T follicular helper cell (primary cell): ENCODE results near the gene ETFRF1.

ENCODE experiments used
- DNase-seq: peaks from one replicate; pipeline ENCODE4 v3.0.0-alpha.2; 2020; ENCODE audit warnings: low read depth

The ETFRF1 gene

DNA sequence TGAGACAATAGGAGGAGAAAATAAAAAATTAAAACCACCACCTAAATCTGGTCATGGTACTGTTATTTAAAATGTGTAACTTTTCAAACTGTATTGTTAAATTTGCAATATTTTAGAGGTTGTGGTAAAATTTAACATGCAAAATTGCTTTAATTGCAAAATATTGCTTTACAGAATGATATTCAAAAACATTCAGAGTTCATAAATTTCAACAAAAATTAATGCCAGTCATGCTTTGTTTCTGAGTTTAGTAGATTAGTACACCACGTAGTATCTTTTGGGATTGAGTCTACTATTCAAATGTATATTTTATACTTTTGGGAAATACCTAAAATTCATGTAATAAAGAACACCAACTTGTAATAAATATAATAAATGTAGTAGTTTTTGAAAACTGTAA lies 18.3 kb downstream of the ETFRF1 start:
- no peak for DNase-seq

DNA sequence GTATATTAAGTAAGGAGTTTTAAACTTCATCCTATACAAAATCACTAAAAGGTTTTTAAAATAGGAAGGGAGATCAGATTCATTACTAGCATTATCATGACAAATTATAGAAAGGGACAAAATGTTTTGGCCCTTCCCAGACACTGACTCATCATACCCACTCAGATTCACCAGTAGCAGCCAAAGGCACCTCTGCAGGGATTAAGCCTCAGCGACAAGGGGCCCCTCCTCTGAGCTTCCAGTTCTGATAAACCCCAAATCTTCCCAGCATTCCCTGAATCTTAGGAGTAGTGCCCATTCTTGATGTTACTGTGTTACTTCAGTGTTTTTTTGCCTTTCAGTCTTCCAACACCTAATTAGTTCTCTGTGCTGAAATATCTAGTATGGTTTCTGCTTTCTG lies 41.2 kb downstream of the ETFRF1 start:
- no peak for DNase-seq

DNA sequence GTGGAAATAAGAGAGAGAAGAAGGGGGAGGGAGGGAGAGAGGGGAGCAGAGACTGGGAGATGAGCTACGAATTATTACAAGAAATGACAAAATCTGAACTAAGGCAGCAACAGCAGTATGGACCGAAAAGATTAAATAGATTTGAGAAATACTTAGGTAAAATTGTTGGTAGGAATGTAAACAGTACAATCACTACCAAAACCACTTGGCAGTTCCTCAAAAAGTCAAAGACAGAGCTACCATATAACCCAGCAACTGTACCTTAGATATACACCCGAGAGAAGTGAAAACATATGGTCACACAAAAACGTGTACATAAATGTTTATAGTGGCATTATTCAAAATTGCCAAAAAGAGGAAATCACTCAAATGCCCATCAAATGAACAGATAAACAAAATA lies 41.6 kb downstream of the ETFRF1 start:
- DNase-seq = no peak

DNA sequence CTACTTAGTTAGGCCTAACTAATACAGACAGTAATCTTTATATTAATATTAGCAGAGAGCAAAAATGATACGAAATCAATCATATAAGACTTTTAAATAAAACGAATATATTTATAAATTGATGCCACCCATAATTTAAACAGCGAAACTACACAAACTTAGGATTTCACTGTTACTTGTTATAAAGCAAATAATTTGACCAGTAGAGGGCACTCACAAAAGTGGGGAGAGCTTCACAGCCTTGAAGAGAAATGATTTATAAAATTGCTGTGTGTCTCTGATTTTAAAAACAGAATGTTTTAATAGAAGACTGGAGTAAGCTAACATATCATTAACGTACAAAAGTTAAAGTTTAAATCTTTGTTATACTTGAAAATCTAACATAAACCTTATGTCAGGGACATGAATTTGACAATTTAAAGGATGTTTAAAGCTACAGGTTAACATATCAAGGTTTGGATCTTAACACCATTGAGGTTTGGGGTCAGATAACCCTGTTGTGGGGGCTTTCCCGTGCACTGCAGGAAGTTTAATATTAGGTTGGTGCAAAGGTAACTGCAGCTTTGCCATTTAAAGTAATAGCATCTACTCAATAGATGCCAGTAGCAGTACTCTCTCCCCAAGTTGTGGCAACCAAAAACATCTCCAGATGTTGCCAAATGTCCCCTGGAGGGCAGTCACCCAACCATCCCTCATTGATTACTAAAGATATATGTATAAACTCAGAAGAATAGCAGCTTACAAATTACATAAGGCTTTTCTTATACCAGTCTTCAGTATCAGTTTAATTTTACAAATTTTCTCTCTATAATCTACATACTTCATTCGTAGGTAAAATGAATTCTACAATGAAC lies 46.4 kb downstream of the ETFRF1 start:
- DNase-seq = no peak

DNA sequence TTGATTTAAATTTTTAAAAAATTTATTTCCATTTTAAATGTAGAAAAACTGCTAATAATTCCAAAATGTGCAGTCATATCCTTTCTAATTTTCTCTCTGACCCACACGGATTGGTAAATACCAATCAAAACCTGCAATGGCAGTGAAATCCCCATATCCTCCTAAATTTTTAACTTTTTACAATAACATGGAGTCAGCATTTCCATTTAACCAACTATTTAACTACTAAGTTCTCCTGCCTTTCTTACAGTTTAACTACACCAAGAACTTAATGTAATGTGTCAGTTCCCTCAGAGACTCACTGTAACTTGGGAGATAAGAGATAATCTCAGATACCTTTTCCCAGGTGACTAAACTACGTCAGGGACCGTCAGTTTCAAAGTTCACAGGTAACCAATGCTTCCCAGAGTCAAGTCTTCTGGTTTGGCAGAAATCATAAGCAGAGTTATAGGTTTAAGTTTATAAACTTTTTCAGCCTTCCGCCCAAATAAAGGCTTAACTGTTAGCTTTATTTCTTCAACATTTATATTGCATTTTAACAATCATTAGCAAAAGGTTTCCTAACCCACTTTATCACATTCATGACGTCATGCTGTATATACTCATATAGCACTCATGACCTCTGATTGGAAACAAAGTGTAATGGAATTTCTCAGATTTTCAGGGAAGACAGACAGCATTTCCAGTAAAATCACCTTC lies 48.1 kb downstream of the ETFRF1 start:
- DNase-seq = no peak

DNA sequence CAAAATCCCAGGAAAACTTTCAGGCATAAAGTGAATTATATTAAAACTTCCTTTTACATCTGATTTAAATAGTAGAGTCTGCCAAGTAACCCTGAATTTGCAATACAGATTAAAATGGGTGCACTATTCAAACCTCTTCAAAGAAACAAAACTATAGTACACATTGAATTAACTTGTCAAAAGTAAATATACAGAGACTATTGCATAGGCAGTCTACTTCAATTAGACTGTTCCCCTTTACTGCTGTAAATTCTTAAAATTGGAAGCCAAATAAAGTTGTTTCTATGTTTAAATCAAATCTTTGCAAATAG lies 48.6 kb downstream of the ETFRF1 start:
- no peak for DNase-seq

DNA sequence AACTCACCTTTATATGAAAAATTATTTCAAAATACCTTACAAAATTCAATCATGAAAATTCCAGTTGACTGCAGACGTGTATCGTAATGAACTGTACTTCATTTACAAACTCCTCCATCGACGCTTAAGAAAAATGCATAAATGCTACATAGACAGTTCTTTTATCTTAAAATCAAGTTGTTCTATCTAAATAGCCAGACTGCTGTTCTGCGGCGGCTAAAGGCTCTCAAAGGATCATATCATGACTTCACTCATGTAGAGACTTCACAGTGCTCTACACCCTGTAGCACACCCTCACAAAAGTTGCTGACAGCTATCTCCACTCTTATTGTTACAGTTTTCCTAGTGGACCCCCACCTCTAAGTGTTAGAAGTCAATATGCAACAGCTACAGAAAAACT lies 50.5 kb downstream of the ETFRF1 start:
- DNase-seq = no peak

DNA sequence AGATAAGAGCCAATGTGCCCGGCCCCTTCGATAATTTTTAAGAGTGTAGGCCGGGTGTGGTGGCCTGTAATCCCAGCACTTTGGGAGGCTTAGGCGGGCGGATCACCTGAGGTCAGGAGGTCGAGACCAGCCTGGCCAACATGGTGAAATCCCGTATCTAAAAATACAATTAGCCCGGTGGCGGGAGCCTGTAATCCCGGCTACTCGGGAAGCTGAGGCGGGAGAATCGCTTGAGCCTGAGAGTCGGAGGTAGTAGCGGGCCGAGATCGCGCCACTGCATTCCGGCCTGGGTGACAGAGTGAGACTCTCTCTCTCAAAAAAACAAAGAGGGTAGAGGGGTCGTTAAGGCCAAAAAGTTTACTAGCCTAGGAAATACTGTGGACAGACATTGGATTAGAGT lies 53.1 kb downstream of the ETFRF1 start:
- DNase-seq = no peak

DNA sequence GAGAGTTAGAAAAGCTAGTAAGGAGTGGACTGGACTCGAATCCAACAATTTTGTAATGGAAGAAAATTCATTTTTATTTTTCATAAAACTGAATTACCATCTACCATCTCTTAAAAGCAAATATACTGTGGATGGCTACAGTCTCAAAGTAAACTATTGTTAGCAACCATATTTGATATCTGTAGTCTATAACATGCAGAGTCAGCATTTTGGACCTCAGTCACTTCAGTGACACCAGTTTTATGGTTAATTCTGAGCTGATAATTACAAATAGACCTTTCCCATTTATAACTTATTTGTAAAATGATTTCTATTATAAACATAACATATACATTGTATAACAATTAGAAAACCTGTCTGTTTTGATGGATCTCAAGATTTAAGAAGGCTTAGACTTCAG lies 53.7 kb downstream of the ETFRF1 start:
- DNase-seq = no peak

DNA sequence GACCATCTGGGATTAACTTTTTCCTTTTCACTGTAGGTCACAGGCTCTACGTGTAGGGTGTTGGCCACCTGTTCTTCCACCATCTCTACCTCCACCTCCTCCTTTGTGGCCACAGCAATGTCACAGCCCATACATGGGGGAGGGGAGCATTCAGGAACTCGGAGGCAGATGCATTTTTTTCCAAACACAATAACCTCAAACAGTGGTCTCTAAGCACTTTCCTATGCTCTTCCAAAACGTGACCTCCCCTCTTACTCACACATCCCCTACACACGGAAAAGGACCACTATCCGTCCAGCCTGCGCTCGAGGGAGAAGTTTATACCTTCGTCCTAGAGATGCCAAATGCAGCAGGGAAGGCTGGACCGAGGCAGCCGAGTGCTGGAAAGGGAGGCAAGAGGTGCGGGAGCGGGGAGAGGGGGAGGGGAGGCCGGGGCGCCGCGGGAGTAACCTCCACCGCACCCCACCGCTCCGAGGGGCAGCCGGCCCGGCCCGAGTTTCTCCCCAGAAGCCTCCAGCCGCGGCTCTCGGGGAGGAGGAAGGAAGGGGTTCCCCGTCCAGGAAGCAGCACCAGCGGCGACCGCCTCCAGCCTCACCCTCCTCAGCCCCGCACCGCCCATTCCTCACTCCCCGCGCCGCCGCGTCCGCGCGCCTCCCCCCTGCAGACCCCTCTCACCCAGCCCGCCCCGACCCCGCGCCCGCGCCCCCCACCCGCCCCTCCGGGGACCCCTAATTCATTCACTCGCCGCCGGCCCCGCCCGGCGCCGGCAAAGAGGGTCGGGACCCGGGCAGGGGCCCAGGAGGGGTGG lies 55.1 kb downstream of the ETFRF1 start:
- DNase-seq = peak; percentile 14

DNA sequence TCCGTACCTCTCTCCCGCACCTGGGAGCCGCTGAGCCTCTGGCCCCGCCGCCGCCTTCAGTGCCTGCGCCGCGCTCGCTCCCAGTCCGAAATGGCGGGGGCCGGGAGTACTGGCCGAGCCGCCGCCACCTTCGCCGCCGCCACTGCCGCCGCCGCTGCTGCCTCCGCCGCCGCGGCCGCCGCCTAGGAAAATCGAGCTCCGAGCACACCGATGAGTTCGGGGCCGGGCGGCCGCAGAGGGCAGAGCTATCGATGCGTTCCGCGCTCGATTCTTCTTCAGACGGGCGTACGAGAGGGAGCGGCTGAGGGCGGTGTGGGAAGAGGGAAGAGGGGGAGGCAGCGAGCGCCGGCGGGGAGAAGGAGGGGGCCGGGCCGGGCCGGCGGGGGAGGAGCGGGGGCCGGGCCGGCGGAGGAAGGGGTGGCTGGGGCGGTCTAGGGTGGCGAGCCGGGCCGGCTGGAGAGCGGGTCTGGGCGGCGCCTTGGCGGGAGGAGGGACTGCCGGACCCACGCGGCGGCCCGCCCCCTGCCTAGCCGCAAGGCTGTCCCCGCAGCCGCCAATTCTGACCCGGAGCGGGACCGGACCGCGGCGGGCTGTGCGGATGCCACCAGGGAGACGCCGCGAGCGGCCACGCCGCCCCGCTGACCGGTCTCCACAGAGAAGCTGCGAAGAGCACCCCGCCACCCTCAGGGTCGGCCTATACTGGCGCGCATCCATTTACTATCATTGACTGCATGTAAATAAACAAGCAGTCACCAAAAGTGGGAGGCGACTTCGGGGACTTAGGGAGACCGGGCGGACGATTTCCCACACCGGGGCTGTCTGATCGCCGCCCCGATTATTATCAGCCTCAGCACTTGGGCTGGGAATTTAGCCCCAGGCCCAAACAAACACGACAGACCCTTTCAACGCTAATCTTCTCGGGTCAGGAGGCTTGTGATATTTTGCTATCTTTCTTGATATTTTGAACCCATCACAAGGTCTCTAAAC lies 56.0 kb downstream of the ETFRF1 start, which contains the start of gene KRAS:
Gene KRAS (minus strand): TSS at position 186 of the 987 bp plus-strand sequence.
- DNase-seq = peak; percentile 87

DNA sequence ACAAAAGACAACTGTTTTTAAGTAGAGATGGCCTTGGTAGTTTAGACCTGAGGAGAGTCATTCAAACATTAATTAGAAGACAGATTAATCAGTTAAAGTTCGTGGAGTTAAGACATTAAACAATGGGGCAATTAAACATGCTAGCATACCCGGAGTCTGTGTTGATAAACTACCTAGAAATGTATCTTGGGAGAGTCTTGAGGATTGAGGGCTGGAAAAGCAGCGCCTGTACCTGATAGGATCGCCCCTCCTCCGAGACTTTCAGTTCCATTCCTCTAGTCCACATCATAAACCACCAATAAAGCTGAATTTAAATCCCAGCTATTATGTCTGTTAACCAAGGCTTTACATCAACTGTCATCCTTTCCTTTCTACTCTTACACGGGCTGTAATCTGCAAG lies 56.7 kb downstream of the ETFRF1 start:
- no peak for DNase-seq

DNA sequence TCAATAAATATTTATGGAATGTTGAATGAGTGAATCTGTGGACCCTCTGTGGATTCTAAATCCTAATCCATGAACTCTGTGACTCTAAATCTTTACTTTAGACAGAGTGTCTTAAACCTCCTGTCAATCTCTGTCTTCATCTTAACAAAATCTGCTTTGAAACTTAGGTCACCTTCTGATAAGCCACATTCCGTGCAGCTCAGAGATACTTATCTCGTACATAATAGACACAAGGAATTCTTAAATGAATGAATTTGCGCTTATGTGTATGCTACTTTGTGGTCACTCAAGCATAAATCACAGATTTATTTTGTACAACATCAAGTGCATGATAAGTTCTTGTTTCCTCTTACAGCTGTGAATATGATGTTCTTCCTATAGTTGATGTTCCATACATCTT lies 57.9 kb downstream of the ETFRF1 start:
- DNase-seq = no peak

DNA sequence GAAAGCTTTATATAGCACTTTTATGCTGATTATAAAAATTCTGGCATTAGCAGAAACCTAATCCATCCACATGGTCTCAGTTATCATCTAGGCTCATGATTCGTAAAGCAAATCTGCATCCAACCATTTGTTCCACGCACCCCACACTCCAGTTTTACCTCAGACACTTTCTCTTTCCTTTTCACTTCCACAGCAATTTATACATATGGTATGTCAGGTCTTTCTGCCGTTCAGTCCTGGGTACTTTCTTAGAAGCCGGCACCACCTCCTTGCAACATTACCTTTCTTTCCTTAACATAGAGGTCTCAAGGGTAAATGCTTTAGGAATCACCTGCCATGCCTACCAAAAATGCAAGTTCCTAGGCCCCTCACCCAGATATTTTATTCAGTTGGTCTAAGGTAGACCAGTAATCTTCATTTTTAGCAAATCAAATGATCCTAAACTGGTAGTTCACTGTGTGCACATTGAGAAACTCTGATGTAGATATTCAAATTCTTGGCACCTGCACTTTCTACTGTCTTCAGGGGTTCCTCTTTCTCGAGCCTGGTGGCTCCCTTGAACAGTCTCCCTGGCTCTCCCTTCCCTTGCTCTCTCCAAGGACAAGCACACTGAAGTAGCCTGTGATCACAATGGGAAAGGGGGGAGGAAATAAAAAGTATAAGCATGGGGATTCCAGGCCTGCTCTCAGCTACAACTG lies 58.5 kb downstream of the ETFRF1 start:
- DNase-seq = no peak

DNA sequence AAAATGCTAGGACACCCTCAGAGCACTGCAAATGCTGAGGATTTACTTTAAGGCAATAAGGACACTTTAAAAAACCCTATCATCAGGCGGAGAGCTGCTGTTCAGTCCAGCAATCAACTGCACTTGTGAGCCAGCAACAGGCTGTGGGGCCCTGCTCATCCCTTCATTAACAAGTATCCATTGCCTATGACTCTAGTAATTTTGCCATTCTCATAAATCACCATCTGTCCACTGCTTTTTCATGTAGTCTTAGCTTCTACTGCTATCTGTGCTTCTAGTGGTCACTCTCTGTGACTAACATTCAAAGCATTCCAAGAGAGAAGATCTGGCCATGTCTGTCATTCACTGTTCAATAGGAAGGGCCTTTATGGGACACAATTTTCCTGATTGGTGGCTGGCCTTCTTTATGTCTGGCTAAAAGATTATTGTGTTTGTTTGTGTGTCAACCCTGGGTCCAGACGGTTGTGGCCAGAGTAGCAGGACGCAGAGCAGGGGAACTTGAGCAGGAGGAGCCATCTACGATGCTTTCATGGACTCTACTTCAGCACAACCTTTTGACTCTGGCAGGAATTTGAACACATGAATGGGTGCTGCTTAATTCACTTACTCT lies 59.3 kb downstream of the ETFRF1 start:
- no peak for DNase-seq
